Tibial nerve (tissue), 4 donors: Measurements from ENCODE around the gene REEP6. TPM values are rescaled to one million over a fixed set of nuclear protein-coding genes. Genes with fewer than 3 reads are reported as not detected.

Experiments used
- DNase-seq, 2 donors: peaks; one replicate each; pipeline ENCODE4 v3.0.0-alpha.2; 2019; ENCODE audit warnings: low spot score in 2 of 2
- H3K27ac ChIP-seq, 4 donors: fragments of 200-600 bp; sonication (generic) in 3 of 4; one replicate each; pipeline ENCODE4 v1.5.1; 2017 to 2019; ENCODE audit warnings: mild to moderate bottlenecking in 1 of 4
- H3K27me3 ChIP-seq, 2 donors: fragments of 200-600 bp; sonication (generic) in 1 of 2; one replicate each; pipeline versions ENCODE4 v1.5.1 to v1.6.0; 2017 to 2019
- H3K36me3 ChIP-seq, 3 donors: fragments of 200-600 bp; sonication (generic); one replicate each; pipeline ENCODE4 v1.5.1; 2018 to 2019
- H3K4me1 ChIP-seq, 4 donors: fragments of 200-600 bp; sonication (generic) in 3 of 4; one replicate each; pipeline ENCODE4 v1.5.1; 2017 to 2019
- H3K4me3 ChIP-seq, 4 donors: fragments of 200-600 bp; sonication (generic) in 3 of 4; one replicate each; pipeline ENCODE4 v1.5.1; 2017 to 2019; ENCODE audit warnings: mild to moderate bottlenecking in 1 of 4, moderate library complexity in 1 of 4
- H3K9me3 ChIP-seq, 4 donors: fragments of 200-600 bp; sonication (generic) in 3 of 4; one replicate each; pipeline ENCODE4 v1.5.1; 2017 to 2019
- EP300 ChIP-seq, 2 donors: sonication (generic); formaldehyde crosslinking; IDR thresholded peaks; one replicate each; pipeline ENCODE4 v1.6.1; 2017; ENCODE audit warnings: antibody characterized with exemption in 2 of 2, mild to moderate bottlenecking in 1 of 2
- POLR2A ChIP-seq, 2 donors: fragments of 450-650 bp; IDR thresholded peaks; one replicate each; pipeline ENCODE4 v1.6.1; 2017; ENCODE audit warnings: antibody characterized with exemption in 2 of 2, mild to moderate bottlenecking in 2 of 2, moderate library complexity in 2 of 2
- WGBS, 2 donors: methylation state at CpG; one replicate each; pipeline ENCODE4 v1.1.5; 2018; 5-methylcytosine and 5-hydroxymethylcytosine counted together
- total RNA-seq, 4 donors: library from RNA; depleted of rRNA; stranded (reverse); fragments of >200 nt; gene quantifications; one replicate each; pipeline ENCODE4 v1.1.0, GENCODE V29; 2016
- TF ChIP-seq, protein P1 (sequence below), 5 experiments: fragments of 200-600 bp in 3 of 5; fragments of 450-650 bp in 2 of 5; sonication (generic) in 3 of 5; IDR thresholded peaks; one replicate each; pipeline ENCODE4 v1.5.1; 2016 to 2019; ENCODE audit warnings: antibody characterized with exemption in 5 of 5, mild to moderate bottlenecking in 3 of 5, moderate library complexity in 2 of 5

Gene REEP6
- total RNA-seq, 4 donors from 2014 or later, result 1.2 to 4.6 (median 2.9) TPM

DNA sequence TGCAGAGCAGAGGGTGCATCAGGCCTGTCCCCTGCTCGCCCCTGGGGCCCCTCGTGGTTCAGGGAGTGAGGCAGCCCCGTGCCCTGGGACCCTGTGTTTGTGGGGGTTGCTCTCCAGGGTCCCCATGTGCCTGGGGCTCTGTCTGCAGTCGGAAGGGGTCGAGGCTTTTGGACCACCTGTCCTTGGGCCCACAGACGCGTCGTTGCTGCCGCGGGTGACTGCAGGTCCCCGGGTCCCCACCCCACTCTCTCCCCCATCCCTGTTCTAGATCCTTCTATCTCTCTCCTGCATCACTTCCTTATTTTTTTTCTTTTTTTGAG, 2.7 kb upstream of the REEP6 start:
- H3K9me3 ChIP-seq, result no peaks in the 10 kb centered on the region
- no peak overlapping the region for H3K27ac ChIP-seq
- H3K4me1 ChIP-seq, result peaks cover 0 to 22% (median 13%) of the 10 kb centered on the region in 4 donors
- no peak for DNase-seq
- WGBS, 2 donors, result 88 to 92% methylated on average over 8 to 10 of the region's 11 CpGs
- H3K4me3 ChIP-seq, result no peak overlapping the region
- peaks cover 0 to 10% of the 10 kb centered on the region in 2 donors for H3K27me3 ChIP-seq
- TF ChIP-seq EP300 (IDR thresholded peaks at IDR 0.05) (no peak), POLR2A (IDR thresholded peaks at IDR 0.05) (no peak)
- TF ChIP-seq, protein P1, sequence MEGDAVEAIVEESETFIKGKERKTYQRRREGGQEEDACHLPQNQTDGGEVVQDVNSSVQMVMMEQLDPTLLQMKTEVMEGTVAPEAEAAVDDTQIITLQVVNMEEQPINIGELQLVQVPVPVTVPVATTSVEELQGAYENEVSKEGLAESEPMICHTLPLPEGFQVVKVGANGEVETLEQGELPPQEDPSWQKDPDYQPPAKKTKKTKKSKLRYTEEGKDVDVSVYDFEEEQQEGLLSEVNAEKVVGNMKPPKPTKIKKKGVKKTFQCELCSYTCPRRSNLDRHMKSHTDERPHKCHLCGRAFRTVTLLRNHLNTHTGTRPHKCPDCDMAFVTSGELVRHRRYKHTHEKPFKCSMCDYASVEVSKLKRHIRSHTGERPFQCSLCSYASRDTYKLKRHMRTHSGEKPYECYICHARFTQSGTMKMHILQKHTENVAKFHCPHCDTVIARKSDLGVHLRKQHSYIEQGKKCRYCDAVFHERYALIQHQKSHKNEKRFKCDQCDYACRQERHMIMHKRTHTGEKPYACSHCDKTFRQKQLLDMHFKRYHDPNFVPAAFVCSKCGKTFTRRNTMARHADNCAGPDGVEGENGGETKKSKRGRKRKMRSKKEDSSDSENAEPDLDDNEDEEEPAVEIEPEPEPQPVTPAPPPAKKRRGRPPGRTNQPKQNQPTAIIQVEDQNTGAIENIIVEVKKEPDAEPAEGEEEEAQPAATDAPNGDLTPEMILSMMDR (IDR thresholded peaks at IDR 0.05), result no peak
- H3K36me3 ChIP-seq, result no peaks in the 10 kb centered on the region

DNA sequence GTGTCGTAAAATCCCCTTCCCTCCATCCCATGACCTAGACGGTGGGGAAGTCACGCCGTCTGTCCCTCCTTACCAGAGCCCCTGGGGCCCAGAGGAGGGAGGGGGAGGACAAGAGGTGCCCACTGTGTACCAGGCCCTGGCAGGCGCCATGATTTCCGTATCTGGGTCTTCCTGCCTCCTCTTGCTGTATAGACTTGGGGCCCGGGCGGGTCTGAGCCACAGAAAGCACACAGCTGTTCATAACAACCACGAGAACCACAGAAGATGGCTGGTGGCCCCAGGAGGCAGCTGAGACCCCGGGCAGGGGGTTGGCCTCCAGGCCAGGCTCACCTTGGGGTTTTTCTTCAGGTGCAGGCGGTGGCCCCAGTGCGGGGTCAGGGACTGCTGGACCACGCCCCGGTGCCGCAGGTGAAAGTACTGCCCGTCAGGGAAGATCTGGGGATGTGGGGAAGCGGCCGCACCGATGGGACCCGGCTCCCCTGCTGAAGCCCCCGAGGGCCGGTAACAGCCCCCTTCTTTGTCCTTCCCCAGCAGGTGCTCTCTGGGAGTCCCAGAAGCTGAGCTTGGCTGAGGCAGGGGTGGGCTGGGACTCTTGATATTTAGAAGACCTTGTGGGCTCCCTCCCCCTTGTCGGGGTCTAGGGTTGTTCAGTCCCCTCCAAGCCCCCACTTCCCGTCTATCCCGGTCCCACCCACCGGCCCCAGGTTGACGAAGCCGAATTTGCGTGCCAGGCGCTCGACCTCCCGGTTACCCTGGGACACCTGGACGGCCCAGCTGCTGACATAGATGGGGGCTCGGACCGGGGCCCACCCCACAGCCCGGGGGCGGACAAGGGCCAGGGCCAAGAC, 1.3 kb upstream of the REEP6 start:
- Histone ChIP-seq H3K4me3 (peak overlapping the region; percentile 41 to 63 (median 51)), H3K9me3 (no peaks in the 10 kb centered on the region), H3K4me1 (peaks cover 0 to 22% (median 13%) of the 10 kb centered on the region in 4 donors), H3K36me3 (no peaks in the 10 kb centered on the region), H3K27ac (peak overlapping the region; percentile 65 to 87 (median 74)), H3K27me3 (peaks cover 0 to 10% of the 10 kb centered on the region in 2 donors)
- 26 to 30% methylated on average over 24 to 27 of the region's 37 CpGs for WGBS, 2 donors
- no peak for TF ChIP-seq EP300 (IDR thresholded peaks at IDR 0.05)
- TF ChIP-seq POLR2A (IDR thresholded peaks at IDR 0.05), result no peak
- TF ChIP-seq, protein P1 (IDR thresholded peaks at IDR 0.05), result no peak
- DNase-seq, result no peak

DNA sequence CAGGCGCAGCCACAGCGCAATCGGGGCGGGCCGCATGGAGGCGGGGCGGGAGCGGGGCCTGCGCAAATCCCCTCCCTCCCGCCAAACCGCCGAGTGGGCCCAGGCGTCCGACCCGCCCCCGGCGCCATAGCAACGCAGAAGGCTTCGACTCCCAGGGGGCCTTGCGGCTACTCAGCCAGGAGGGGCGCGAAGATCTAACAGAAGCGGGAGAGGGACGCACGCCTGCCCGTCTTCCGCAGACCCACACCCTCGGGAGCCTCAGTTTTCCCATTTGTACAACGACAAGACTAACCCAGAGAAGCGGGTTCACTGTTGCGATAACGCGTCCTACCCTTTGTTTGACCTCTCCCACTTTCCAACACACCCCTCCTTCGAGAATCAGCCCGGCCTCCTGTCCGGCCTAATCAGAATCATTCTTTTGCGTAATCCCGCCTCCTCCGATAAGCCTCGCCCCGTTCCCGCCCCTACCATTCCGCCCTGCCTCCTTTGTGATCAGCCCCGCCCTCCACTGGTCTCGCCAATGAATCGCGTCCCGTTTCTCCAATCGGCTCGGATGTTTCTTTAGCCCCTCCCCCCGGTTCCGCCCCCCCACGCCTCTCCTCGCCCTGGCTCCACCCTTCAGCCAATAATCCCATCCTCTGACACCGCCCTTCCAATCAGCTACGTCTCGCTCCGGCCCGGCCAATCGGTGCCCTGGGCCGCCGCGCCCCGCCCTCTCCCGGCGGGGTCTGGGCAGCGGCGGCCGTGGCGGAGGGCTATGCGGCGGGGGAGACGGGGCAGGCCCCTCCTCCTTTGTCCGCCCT, 469 bp upstream of the REEP6 start, which contains the start of gene PCSK4:
TSS of gene PCSK4 (minus strand) at position 40 of the 803 bp plus-strand sequence. CDS start at position 36, 4 bp downstream.
- TF ChIP-seq EP300 (IDR thresholded peaks at IDR 0.05) (peak; percentile 69 to 75), POLR2A (IDR thresholded peaks at IDR 0.05) (no peak)
- TF ChIP-seq, protein P1 (IDR thresholded peaks at IDR 0.05), result peak in 1 of 5 experiments; percentile 24
- DNase-seq, result peak; percentile 98 to 99
- peaks cover 0 to 10% of the 10 kb centered on the region in 2 donors for H3K27me3 ChIP-seq
- WGBS, 2 donors, result 1% methylated on average over 45 to 59 of the region's 74 CpGs
- peaks cover 0 to 22% (median 13%) of the 10 kb centered on the region in 4 donors for H3K4me1 ChIP-seq
- H3K4me3 ChIP-seq, result peak within 1 kb of the TSS; percentile 53 to 63 (median 61)
- H3K27ac ChIP-seq, result peak within 1 kb of the TSS; percentile 65 to 87 (median 74)
- no peaks in the 10 kb centered on the region for H3K36me3 ChIP-seq
- H3K9me3 ChIP-seq, result no peaks in the 10 kb centered on the region

DNA sequence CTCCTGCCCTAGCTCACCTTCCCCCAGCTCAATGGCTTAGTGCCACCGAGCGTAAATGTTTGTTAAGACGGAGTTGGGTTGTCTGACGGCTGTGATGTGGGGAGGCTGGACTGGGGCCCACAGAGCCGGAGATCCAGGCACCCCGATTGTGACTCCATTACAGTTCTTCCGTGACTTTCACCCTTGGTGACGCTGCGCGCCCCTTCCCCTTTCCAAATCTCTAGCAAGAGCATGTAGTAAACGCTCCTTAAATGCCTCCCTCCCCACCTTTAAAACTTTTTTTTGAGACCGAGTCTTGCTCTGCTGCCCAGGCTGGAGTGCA, 829 bp downstream of the REEP6 start:
- peak overlapping the region in 2 of 4 donors; percentile 59 to 63 for H3K4me3 ChIP-seq
- H3K4me1 ChIP-seq, result peaks cover 0 to 22% (median 13%) of the 10 kb centered on the region in 4 donors
- H3K27ac ChIP-seq, result peak overlapping the region in 2 of 4 donors; percentile 31 to 69
- peaks cover 0 to 19% of the 10 kb centered on the region in 2 donors for H3K27me3 ChIP-seq
- H3K36me3 ChIP-seq, result no peaks in the 10 kb centered on the region
- DNase-seq, result no peak
- no peaks in the 10 kb centered on the region for H3K9me3 ChIP-seq
- 67 to 72% methylated on average over 12 of the region's 12 CpGs for WGBS, 2 donors
- TF ChIP-seq EP300 (IDR thresholded peaks at IDR 0.05) (no peak), POLR2A (IDR thresholded peaks at IDR 0.05) (no peak)
- TF ChIP-seq, protein P1 (IDR thresholded peaks at IDR 0.05), result no peak
